Stimulated activated naive CD4-positive, alpha-beta T cell treated with Interleukin-2 at 50 U/mL for 16 hours (primary cell): ENCODE data around the gene C5orf15.

Experiments used
- DNase-seq: peaks from one replicate; lab custom pipeline; 2025; lab: John Stamatoyannopoulos, UW

The C5orf15 gene

DNA sequence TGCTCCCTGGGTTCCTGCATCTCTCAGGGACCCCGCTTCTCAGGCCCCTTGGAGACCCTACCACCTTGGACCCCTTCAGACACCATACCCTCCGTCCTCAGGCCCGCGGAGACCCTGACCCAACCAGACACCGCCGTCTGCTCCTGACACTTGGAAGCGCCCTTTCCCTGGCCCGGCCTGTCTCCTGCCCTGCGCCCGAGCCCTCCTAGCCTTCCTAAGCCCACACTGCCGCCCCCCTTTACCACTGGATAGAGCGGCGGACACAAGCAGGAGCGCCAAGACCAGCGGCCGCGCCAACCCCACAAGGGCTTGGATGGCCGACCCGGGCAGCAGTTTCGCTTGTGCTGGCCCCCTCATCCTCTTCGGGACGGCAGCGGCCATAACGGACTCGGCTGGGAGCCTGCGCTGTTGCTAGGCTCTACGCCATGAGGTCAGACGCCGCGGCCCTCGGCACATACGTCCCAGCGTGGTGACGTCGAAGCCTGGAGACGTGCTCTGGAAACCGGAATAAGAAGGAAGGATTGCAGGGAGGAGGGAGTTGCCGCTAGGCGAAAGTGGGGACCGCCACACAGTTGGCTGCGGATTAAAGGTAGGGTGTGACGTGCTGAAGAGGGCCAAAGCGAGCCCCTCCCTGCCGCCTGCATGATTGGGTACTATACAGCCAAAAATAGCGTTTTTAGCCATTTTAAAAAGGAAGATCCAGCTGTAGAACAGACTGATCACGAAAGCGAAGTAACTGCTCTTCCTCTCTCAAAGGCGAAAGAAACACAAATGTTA, at the start of gene C5orf15:
Gene C5orf15 (minus strand): TSS at position 422 of the 777 bp plus-strand sequence. CDS start 41 bp downstream, at position 381.
- peak; percentile 91 for DNase-seq

- no peak for DNase-seq
These were observed 39.9 kb upstream of the C5orf15 start for GRCh38 chr5:134008266-134008749.

DNA sequence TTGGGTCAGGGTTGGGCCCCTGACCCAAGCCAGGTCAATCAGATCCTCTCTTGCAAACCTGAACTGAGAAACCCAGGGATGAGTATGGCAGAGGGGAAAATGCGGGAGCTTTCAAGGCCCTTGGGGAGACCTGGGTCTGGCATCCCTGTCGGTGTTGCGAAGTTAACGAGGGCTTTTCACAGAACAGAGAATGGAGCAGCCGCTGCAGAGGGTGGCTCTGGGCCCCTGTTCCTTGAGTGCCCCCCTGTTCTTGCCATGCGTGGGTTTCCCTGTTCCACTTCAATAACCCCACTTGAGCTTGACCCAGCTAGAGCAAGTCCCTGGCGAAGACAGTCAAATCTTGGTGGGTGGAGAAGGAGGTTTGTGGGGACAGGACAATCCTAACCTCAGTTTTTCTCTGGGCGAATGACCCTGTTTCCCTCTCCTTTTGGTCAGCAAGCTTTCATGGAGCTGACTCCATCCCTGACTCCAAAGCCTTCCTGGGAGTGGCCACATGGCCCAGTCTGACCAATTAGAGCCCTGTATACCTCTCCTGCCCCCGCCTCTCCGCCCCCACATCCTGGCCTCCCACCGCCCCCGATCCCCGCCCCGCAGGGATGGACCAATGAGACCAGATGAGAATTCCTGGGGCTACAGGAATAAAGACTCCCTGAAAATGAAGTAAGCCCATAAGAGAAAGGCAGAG, 39.3 kb upstream of the C5orf15 start:
- DNase-seq, result no peak

- no peak for DNase-seq
These were observed 37.7 kb upstream of the C5orf15 start for GRCh38 chr5:134006115-134006514.

GRCh38 chr5:134005417-134006061, 37.1 kb upstream of the C5orf15 start:
- no peak for DNase-seq

DNA sequence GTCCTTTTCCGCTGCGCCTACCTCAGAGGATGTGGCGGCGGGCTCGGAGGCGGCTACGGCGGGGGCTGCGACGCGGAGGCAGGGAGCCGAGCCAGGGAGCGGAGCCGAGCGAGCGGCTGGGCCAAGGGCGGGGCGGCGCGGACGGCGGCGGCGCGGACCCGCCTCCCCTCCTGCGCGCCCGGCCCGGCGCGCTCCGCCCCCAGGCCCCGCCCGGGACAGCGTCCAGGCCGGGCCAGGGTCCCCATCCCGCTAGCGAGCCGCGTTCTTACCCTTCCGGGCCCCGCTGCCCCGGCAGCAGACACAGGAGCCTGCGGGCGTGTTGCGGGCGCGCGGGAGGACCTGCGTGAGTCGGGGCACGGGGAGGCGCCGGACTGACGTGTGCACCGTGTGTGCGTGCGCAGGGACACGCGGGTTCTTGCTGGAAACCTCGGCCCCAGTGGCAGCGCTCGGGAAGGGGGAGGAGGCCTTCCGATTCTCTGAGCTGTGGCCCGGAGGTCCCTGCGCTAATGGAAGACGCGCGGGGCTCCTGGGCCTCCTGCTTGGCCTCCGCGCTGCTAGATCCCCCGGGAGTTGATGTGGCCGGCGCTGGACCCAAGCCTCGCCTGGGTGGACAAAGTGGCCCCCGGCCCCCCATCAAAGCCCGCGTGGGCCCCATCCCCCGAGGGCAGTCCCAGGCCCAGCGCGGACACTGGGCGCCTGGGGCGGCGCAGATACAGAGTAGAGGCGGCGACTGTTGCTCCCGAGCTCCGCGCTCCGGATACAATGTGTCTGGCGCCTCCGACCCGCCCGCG, 36.4 kb upstream of the C5orf15 start, which contains the start of gene VDAC1:
Gene VDAC1 (minus strand): TSS at position 350 of the 791 bp plus-strand sequence. CDS start 11,963 bp downstream, outside the sequence.
- DNase-seq, result peak; percentile 82

DNA sequence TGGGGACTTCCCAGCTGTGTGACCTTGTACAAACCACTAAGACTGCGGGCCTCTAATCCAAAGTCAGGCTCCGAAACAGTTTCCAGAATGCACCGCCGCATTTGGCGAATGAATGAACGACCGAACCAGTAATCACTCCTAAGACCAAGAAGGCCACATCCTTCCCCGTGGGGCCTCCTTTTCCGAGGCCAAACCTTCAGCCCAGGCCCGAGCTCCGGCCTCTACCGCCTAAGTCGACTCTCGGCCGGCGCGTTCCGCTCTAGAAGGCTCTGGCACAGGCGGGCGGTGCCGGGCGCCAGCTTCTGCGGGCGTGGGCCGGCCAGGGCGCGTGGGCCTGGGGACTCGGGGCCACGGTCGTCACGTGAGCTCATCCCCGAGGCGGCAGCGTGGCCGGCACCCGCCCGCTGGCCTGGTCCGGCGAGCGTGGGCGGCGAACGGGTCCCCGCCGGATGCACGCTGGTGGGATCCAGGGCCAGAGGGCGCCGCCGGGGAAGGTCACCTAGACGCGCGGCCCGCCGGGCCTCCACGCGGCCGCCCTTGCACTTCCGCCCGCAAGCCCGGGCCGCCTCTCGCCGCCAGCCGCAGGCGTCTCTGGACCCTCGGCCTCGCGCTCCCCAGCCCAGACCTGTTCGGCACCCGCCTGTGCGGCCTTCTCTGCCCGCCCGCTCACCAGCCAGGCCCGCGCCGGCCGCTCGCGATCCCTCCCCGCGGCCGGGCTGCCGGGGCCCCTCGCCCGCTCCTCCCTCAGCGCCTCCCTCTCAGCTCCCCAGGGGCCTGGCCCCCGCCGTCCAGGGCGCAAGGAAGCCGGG, 35.6 kb upstream of the C5orf15 start:
- DNase-seq, result peak; percentile 57

DNA sequence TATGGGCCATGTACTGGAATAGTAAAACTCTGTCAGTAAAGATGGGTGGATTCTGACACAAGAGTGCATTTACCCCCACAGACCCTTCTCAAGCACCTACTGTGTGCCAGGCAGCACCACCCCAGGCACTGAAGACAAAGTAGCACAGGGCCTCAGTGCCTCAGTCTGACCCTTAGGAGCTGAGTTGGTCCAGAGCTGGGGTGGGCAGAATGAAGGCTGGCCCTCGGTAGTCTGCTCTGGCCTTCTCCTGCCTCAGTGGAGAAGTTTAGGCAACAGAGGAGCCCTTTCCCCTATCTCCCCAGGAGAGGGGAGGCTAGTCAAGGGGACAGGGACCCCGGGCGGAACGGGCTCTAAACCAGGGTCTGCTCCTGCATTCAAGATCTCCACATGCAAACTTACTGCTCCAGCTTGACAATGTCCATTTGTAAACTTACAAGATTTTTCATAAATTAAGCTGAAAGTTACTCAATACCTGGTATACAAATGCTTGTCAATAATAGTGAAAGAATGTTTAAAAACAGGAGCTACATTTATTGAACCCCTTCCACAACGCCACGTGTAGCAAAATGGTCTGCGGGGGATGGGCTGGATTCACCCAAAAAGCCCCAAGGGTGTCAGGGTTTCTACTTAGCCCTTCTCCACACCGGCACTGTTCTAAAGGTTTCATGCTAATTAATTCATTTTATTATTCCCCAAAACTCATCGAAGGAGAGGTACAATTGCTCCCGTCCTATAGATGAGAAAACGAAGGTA, 34.8 kb upstream of the C5orf15 start:
- DNase-seq, result peak; percentile 51

GRCh38 chr5:134001938-134002731, 33.7 kb upstream of the C5orf15 start:
- no peak for DNase-seq

GRCh38 chr5:134000696-134001453, 32.5 kb upstream of the C5orf15 start:
- no peak for DNase-seq

GRCh38 chr5:134000091-134000511, 31.7 kb upstream of the C5orf15 start:
- no peak for DNase-seq

GRCh38 chr5:133998807-133999206, 30.4 kb upstream of the C5orf15 start:
- DNase-seq, result no peak

DNA sequence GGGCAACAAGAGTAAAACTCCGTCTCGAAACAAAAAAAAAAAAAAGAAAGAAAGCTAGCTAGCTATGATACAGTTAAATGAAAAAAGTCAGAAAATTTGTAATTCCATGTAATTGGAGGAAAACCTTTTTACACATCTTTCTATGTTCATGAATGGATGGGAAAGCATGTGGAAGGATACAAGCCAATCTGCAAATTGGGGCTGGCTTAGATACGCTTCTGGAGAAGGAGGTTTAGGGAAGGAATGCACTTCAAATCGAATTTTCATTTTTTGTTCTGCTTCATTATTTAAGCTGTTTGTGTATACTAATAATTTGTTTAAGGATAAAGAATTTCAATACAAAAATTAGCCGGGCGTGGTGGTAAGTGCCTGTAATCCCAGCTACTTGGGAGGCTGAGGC, 29.6 kb upstream of the C5orf15 start:
- no peak for DNase-seq

DNA sequence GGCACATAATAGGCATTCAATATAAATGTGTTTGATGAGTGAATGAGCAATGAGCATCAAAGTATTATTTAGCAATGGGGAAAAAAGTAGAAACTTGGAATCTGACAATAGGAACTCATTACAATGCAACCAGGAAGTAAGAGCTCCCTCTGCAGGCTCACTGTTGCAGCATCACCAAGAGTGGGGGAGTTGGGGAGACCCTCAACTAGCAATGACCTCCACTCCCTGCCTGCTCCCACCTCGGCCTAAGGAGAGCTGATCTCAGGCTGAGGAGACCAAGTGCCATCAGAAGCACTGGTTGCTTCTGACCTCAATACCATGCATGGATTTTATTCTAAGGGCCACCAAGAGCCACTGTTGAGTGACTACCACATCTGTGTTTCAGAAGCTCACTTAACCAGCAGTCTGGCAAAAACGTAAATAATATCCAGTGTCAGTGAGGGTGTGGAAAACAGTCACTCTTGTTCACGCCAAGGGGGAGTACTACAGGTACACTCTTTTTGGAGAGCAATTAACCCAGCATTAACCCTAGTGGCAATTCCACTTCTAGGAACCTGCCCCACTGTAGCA, 28.3 kb upstream of the C5orf15 start:
- no peak for DNase-seq

DNA sequence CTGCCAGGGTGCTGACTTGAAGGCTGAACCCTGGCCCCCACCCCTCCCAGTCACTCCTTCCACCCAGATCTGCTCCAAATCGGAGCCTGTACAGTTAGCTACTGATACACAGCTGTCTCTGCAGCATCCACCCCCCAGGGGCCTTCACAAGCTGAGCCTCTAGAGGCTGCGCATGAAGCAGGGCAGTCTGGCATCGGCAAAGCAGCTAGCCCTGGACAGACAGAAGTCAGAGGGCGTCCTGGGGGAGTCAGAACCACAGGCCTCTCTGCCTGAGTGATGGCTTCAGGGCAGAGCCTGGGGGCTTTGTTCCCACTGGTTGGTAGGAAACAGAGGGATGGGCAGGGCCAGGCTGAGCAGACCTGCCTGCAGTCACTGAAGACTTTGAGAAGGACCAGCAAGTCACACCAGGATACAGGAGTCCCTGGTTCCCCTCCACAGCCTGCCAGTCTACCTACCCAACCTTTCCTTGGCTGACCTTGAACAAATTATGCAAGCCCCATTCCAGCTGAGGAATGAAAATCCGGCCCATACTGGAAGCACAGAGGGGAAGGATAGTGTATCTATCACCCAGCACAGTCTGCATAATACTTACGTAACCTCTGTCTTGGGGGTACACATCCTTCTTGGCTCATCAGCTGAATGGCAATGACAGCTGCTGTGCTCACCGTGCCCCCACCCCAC, 27.6 kb upstream of the C5orf15 start:
- no peak for DNase-seq

- no peak for DNase-seq
These were observed 26.9 kb upstream of the C5orf15 start for GRCh38 chr5:133995341-133995740.

- no peak for DNase-seq
These were observed 26.5 kb upstream of the C5orf15 start for GRCh38 chr5:133994990-133995333.
